ENCODE measurements around the gene RPP38.

Gene RPP38

DNA sequence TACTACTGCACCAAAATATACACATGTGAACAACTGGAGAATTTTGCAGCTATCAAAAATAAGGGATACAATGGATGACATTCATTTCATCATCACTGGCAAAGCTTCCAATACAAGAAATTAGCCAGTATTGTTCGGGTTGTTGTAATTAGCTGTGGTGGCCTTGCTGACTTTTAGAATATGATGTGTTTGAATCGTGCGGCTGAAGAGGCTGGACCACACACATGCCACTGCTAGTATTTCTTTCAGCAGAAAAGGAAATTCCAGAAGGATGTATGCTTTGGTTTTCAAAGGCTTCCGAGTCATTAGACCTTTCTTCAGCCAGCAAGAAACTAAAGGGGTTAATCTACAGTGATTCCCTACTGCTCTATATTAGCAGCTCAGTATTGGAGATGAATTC is 16.6 kb downstream of the RPP38 start:
- DNase-seq = no peak

DNA sequence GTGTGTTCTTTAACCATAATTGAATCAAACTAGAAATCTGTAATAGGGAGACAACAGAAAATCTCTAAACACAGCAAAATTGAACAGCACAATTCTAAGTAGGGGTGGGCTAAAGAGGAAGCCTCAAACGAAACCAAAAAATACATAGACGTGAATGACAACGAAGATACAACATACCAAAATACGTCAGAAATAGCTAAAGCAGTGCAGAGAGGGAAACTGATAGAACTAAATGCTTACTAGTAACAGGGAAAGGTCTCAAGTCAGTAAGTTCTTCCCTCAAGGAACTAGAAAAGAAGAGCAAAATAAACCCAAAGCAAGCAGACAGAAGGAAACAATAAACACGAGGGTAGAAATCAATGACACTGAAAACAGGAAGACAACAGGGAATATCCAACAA is 19.1 kb downstream of the RPP38 start:
- no peak for DNase-seq

DNA sequence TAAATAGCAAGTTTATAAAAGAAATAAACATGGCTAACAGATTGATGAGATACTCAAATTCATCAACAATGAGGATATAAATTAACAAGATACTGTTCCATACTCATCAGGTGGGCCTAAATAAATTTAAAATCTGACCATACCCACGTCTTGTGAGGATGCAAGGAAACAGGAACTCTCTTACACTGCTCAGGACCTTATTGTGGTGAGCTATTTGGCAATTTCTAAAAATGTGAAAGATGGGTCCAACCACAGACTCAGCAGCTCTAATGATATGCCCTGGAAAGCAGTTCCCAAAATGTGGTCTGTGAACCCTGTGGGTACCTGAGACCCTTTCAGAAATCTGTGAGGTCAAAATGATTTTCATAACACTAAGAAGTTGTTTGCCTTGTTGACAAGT is 21.5 kb downstream of the RPP38 start:
- no peak for DNase-seq

DNA sequence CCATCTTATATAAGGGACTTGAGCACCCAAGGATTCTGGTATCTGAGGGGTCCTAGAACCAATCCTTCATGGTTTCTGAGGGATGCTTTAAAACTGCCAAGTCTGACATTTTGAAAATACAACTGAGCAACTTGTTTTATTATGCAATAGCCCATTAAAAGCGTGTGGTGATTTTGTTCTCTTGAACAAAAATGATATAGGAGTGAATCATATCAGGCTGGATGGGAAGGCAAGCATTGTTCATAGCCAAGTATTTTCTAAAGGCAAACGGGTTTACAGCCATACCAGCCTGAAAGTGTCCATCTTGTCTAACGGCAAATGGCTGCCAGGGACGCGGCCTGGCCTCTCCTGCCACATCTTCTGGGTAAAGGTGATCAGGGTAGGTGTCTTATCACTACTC is 23.4 kb downstream of the RPP38 start:
- DNase-seq = no peak

DNA sequence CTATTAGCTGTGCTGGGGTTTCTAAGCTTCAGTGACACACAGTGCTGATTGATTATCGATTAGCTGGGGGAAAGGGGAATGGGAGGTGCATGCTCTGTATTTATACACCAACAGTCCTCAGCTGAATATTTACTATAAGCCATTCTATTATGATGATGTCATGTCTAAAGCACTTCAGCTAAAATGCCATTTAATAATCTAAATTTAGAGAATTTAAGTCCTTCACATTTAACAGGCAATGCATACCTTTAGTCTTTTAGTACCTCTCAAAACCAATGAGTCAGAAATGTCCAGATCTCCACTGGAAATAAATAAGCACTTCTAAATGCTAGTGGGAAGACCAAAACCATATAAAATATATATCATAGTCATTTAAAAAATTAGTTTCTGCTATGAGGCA is 24.6 kb downstream of the RPP38 start:
- no peak for DNase-seq

DNA sequence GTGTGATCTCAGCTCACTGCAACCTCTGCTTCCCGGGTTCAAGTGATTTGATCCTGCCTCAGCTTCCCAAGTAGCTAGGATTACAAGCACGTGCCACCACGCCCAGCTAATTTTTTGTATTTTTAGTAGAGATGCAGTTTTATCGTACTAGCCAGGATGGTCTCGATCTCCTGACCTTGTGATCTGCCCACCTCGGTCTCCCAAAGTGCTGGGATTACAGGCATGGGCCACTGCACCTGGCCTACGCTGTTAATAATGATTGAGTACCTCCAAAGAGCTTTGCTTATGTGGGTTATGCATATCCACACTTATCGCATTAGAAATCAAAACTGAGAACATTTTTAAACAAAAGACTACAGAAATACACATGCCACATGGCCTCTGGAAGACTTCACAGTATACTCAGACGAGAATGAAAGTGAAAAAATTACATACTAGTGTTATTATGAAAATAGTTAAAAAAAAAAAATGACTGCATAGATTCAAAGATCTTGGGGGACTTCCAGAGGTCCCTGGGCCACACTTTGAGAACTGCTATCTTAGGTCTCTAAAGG is 25.4 kb downstream of the RPP38 start:
- DNase-seq = no peak

DNA sequence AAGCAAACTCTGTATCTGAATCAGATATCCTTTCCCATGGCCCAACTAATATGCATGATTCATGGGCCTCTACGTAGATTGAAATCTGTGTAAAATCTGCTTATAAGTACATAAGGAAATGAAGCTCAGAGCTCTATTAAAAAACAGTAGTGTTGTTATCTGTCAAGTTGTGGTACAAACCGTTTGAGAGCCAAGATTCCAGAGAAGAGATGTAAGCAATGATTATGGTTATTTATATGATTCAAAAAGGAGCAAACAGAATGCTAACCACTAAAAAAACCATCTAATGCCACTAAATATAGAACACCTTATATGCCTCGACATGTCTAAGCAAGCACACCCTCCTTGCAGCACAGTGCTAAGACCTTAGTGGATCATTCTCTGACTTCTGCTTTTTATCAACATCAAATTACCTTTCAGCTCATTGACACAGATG is 26.6 kb downstream of the RPP38 start:
- no peak for DNase-seq

DNA sequence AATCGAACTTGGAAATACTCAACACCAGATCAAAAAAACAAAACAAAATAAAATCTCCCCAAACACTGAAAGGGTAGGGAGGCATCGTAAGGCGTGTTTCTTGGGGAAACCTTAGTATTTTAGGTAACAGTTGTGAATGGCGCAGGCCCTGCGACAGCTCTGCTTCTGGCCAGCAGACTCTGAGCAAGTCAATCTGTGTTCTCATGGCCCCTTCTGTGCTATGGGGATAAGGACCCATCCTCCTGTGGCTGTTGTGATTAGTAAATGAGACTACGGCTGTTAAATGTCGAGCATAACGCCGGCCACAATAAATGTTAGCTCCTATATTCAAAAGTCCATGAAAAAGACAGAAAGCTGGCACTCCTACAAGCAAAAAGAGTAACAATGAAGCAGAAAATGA is 27.0 kb downstream of the RPP38 start:
- DNase-seq = no peak

DNA sequence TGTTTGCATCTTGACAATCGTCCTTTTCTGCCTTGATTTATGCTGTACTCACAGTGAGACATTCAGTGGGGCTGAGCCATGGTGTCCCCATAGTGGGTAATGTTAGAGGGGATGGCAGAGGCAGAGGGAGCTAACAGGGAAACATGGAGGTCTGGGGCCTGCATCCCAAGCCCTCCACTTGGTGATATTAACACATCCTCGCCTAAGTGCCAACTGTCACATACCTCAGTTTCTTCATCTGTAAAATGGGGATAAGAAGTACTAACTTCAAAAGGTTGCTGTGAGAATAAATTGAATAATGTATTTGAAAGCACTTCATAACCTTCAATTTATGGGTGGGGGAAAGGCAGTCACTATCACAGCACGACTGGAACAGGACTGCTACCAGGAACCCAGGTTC is 27.8 kb downstream of the RPP38 start:
- no peak for DNase-seq

DNA sequence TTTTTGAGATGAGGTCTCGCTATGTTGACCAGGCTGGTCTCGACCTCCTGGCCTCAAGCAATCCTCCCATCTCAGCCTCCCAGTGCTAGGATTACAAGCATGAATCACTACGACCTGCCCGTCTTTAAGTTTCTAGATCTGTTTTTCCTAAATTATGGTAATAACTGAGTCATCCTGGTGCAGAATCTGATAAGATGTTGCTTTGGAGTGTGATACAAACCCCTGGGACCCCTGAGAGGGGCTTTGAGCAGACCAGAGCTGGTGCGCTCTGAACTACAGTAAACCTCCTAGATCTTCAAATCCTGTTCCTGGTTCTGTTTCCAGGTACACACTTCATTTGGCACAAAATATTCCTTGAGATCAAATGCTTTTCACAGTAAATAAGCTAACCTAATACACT is 34.2 kb downstream of the RPP38 start:
- no peak for DNase-seq

DNA sequence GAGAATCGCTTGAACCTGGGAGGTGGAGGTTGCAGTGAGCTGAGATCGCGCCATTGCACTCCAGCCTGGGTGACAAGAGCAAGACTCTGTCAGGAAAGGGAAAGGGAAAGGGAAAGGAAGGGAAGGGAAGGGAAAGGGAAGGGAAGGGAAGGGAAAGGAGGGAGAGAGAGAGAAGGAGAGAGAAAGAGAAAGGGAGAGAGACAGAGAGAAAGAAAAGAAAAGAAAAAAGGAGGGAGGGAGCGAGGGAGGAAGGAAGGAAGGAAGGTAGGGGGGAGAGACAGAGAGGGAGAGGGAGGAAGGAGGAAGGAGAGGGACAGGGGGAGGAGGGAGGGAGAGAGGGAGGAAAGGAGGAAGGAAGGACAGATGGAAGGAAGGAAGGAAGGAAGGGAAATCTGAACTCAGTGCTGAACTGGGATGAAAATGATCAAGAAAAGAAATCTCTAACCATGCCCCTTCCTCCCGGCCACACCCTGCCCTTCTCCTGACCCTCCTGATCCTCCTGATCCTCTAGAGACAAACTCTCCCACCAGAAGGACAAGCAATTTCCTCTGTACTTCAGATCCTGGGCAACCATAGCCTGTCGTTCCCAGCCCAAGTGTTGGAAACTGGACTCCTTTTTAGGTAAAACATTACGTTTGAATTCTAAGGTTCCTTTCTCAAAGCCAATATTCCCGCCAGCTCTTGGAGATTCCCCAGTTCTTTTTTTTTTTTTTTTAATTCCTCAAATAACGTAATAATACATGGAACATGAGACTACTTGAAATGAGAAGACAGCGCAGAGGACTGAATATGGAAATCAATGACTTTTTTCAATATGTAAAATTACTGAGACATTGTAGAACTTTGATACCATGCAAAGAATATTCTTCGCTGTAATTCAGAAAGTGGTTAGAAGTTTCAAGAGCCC is 39.2 kb downstream of the RPP38 start:
- DNase-seq = no peak

DNA sequence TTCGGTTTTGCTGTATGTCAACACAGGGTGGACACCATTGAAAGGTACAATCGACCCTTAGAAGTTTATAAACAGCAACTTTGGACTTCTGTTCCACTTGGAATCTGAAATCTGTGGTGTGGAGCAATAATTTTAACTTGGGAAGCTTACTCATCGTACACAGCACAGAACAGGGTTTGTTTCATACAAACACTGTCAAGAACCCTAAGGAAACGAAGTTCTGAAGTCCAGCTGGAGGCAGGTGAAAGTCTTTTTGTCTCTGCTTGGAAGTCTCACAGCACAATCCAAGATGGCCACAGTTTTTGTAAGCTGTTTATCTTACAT is 39.8 kb downstream of the RPP38 start:
- DNase-seq = no peak

DNA sequence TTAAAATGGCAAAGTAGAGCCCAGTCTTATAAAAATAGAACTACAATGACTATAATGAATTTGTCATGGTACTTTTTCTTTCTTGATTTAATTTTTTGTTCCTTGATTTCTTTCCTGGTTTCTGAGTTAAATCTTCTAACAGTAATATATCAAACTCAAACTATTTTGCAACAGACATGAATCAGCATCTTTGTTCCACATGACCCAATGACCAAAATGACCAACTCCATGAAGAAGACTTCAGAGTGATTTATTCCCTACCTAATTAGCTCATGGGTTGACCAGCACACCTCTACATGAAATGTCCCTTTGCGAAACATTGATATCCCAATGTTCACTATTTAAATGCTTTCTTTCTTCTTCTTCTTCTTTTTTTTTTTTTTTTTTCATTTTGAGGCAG is 40.5 kb downstream of the RPP38 start:
- DNase-seq = no peak

DNA sequence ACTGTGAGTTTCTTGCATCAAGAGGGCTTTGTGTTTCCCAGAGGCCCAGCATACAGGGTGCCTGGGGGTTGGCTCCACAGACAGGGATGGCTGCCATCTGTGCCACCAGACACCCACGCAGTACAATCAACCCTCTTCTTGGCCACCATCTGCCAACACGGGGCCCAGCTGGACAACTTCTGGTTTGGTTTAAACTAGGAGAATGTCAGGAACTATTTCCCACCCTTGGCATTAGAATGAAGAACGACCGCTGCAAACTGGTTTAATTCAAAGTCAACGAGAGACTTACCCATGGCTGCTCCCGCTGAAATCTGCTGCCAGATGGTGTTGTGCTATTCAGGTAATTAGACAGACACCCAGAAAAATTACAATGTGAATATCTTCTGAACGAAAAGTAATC is 43.5 kb downstream of the RPP38 start:
- peak; percentile 11 for DNase-seq

DNA sequence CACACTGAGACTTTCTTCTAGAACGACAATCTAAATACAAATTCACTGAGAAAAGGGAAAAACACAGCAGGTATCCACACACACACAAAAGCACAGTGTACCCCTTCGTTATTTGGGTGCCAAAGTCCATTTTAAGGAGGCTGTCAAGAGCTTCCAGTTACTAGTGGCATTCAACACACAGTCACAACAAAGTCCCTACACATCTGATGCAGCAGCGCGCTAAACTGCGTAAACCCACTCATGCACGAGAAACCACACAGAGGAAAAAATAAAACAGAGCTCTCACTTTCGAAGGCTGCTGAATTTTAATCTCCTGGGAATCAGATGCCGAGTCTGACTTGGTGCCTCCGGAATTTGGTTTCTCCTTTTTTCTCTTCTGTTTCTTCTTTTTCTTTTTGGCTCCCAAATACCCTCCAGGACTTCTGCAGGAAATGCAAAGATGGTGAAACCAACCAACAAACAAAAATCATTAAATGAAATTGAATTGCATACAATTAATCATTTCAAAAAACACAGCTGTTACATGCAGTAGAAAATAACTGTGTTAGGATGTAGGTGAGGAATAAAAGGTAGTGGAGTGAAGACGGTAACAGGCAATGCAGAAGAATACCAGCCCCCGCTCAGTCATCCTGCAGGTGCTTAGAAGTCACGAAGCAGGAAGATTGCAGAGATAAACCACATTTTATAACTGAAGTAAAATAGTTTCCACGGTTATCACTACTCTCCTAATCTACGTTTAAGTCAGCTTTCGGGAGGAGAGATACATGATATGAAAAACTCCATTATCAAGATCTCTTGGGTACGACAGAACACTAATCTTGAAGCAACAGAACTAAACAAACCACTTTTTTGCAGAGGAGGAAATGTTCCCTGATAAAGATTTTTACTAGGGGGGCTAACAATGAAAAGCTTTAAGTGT is 44.2 kb downstream of the RPP38 start:
- DNase-seq = no peak

DNA sequence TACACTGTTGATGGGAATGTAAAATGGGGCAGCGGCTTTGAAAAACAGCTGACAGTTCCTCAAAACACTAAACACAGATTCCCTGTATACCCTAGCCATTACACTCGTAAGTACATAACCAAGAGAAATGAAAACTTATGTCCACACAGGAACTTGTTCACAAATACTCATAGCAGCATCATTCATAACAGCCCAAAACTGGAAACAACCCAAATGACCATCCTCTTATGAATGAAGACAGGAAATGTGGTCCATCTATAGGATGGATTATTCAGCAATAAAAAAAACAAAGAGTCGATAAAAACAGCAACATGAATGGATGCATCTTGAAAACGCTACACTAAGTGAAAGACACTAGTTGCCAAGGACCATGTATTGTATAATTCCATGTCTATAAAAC is 47.6 kb downstream of the RPP38 start:
- no peak for DNase-seq

DNA sequence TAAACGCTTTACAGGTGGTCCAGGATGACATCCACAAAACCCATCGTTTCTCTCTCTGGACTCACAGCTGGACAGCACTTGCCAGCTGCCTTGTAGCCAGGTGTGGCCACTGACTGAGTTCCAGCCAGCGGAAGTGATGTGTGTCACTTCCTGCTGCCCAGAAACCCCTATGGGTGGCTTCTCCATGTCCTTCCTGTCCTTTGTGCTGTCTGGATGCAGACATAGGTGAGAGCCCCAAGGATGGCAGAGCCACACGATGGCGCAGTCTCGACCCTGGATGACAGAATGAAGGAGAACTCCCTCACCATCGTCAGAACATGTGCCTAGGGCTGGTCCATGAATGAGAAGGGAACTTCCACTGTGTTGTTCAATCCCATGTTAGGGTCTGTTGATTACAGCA is 49.2 kb downstream of the RPP38 start:
- no peak for DNase-seq

DNA sequence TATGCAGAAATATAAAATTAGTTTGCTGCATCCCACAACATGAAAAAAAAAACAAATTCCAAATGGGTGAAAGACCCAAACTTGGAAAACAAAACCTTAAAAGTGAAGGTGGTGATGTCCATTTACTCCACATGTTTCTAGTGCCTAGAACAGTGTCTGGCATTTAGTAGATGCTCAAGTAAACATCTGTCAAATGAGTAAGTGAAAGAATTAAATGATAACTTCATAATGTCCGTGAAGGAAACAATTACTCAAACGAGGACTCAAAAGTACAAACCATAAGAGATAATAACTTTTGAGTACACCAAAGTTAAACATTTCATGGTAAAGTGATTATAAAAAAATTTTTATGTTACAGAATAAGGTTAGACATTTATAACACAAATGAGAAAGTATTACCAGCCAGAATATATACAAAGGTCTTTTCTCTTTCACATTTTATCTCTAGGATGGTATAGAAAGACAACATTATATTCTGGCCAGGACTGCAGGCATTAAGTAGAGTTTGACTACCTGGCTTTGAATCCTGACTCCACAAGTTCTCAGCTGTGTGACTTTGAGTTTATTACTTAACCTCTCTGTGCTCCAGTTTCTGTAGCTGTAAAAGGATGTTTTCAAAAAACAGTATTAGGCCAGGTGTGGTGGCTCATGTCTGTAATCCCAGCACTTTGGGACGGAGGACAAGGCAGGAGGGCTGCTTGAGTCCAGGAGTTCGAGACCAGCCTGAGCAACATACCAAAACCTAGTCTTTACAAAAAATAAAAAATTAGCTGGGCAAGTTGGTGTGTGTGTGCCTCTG is 50.6 kb downstream of the RPP38 start:
- no peak for DNase-seq

DNA sequence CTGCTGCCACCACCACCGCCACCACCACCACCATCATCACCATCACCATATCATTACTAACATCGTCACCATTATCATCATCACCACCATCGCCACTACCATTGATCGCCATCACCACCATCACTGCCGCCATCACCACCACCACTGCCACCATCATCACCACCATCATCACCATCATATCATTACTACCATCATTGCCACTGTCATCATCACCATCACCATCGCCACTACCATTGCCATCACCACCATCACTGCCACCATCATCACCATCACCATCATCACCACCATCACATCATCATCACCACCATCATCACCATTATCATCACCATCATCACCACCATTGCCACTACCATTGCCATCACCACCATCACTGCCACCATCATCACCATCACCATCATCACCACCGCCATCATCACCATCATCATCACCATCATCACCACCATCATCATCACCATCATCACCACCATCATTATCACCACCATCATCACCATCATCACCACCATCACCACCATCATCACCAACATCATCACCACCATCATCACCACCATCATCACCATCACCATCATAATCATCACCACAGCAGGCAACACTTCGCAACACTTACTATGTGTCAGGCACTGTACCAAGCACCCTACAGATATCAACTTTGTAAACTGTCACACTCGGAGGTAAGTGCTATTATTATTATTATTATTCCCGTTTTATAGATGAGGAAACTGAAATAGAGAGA is 52.1 kb downstream of the RPP38 start:
- DNase-seq = no peak

DNA sequence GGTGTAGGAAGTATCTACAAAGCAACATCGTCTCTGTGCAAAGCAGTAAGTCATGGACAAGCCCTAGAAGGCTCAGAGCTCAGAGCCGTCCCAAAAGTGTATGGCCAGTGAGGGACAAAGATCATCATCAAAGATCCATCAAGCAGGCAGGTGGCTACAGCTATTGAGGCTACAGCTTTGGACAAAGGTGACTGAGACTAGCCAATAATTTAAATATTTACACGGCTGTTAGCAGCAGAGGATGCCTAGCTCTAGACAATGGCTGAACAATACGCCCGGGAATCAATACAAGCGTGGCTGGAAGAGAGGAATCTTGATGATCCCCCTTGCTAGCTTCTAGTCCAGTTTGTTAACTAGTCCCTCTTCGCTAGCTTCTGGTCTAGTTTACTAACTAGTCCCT is 53.4 kb downstream of the RPP38 start:
- no peak for DNase-seq

DNA sequence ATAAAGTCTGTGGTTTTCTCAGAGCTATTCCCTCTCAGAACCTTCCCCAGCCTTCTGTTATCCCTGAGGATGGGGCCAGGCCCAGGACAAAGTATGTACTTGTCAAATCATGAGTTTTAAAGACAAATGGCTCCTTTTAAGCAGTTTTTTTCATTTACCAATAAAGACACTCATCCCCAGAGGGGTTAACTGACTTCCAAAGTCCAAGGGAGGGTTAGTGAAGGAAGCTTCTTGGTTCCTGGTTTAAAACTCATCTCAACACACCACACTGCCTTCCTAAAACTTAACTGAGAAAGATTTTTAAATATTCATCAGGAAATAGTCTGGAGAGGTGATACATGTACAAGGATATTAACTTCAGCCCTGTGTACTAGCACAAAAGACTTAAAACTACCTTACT is 55.4 kb downstream of the RPP38 start:
- DNase-seq = no peak
